T-cell (primary cell): Measurements from ENCODE around the gene KIRREL1. TPM values are rescaled to one million over a fixed set of nuclear protein-coding genes. Genes with fewer than 3 reads are reported as not detected.

Experiments
- ATAC-seq, 4 experiments: fragments of 200-7000 bp in 3 of 4; fragments of 150-1000 bp in 1 of 4; cut with Tn5 transposase; replicated peaks in 1 of 4; 1 replicate in 3 of 4; 2 replicates in 1 of 4; pipeline ENCODE4 v1.10.0; 2021; ENCODE audit warnings: moderate library complexity in 3 of 4, mild to moderate bottlenecking in 2 of 4, moderate number of reproducible peaks in 1 of 4
- CTCF ChIA-PET, 2 donors: fragments of 300-600 bp; sonication (Branson Sonifier 250); formaldehyde crosslinking; loops; one replicate each; lab custom pipeline; 2022; ENCODE audit warnings: antibody characterized with exemption in 2 of 2; lab: Charles Lee
- POLR2A ChIA-PET, 2 donors: fragments of 300-600 bp; sonication (Branson Sonifier 250); formaldehyde crosslinking; loops; one replicate each; lab custom pipeline; 2022; ENCODE audit warnings: antibody characterized with exemption in 2 of 2; lab: Charles Lee
- DNase-seq, 35 experiments: peaks; one replicate each; pipeline versions ENCODE4 v3.0.0 to v3.0.0-alpha.2; 2013 to 2023
- H3K27ac ChIP-seq: one replicate; pipeline ENCODE4 v1.5.1; 2013; ENCODE audit warnings: low read length
- H3K27me3 ChIP-seq, 2 experiments: replicated peaks in 1 of 2; 1 replicate in 1 of 2; 2 replicates in 1 of 2; pipeline versions ENCODE4 v1.6.1 to v1.7.0; 2013; ENCODE audit warnings: low read length in 1 of 2, mixed read lengths in 1 of 2; ENCODE audit not compliant: control insufficient read depth in 2 of 2, insufficient read depth in 2 of 2; ENCODE audit errors: extremely low read depth in 1 of 2
- H3K36me3 ChIP-seq, 2 donors: 1 replicate in 1 of 2; 2 replicates in 1 of 2; pipeline versions ENCODE4 v1.6.1 to v1.7.0; 2013; ENCODE audit warnings: low read length in 1 of 2; ENCODE audit not compliant: control insufficient read depth in 2 of 2, insufficient read depth in 1 of 2; ENCODE audit errors: extremely low read depth in 1 of 2
- H3K4me1 ChIP-seq, 2 experiments: 1 replicate in 1 of 2; 2 replicates in 1 of 2; pipeline versions ENCODE4 v1.6.1 to v1.7.0; 2013; ENCODE audit warnings: low read length in 2 of 2, mixed read lengths in 1 of 2; ENCODE audit not compliant: insufficient read depth in 2 of 2, control insufficient read depth in 1 of 2; ENCODE audit errors: extremely low read depth in 1 of 2
- H3K4me3 ChIP-seq, 2 donors: 1 replicate in 1 of 2; 2 replicates in 1 of 2; pipeline versions ENCODE4 v1.5.1 to v1.7.0; 2013; ENCODE audit warnings: mild to moderate bottlenecking in 2 of 2, low read length in 1 of 2, moderate library complexity in 1 of 2; ENCODE audit not compliant: control insufficient read depth in 1 of 2; ENCODE audit errors: extremely low read depth in 1 of 2
- H3K9me3 ChIP-seq: 2 replicates; pipeline ENCODE4 v1.7.0; 2013
- H3K27ac Mint-ChIP-seq, 2 donors: one replicate each; pipeline ENCODE4 v1.8.0; 2020 to 2021; ENCODE audit warnings: mild to moderate bottlenecking in 2 of 2, mixed read lengths in 2 of 2
- H3K27me3 Mint-ChIP-seq, 2 donors: one replicate each; pipeline ENCODE4 v1.8.0; 2021 to 2022; ENCODE audit warnings: mixed read lengths in 2 of 2
- H3K36me3 Mint-ChIP-seq: one replicate; pipeline ENCODE4 v1.8.0; 2021; ENCODE audit warnings: mixed read lengths
- H3K4me1 Mint-ChIP-seq, 3 donors: one replicate each; pipeline ENCODE4 v1.8.0; 2020 to 2022; ENCODE audit warnings: mixed read lengths in 3 of 3, mild to moderate bottlenecking in 1 of 3
- H3K4me3 Mint-ChIP-seq, 3 donors: one replicate each; pipeline ENCODE4 v1.8.0; 2020 to 2022; ENCODE audit warnings: mild to moderate bottlenecking in 3 of 3, mixed read lengths in 3 of 3, moderate library complexity in 3 of 3
- H3K9me3 Mint-ChIP-seq, 3 donors: one replicate each; pipeline ENCODE4 v1.8.0; 2020 to 2022; ENCODE audit warnings: mixed read lengths in 3 of 3
- WGBS: methylation state at CpG from one replicate; pipeline ENCODE4 v1.1.5; 2013; ENCODE audit warnings: missing lambda C conversion rate; ENCODE audit not compliant: insufficient coverage; 5-methylcytosine and 5-hydroxymethylcytosine counted together
- total RNA-seq, 35 experiments: library from RNA in 6 of 35; stranded (reverse) in 6 of 35; fragments of 120-200 nt in 1 of 35; gene quantifications; one replicate each; pipeline versions ENCODE4 v1.2.1 to v1.2.4 and lab custom pipeline; 2013 to 2026

Gene KIRREL1
- total RNA-seq, 5 donors from 2014 or later (not counting 1 experiment from before 2014, with no cell fraction given), result 0.16 to 0.20 (median 0.19) TPM; not detected in 2

DNA sequence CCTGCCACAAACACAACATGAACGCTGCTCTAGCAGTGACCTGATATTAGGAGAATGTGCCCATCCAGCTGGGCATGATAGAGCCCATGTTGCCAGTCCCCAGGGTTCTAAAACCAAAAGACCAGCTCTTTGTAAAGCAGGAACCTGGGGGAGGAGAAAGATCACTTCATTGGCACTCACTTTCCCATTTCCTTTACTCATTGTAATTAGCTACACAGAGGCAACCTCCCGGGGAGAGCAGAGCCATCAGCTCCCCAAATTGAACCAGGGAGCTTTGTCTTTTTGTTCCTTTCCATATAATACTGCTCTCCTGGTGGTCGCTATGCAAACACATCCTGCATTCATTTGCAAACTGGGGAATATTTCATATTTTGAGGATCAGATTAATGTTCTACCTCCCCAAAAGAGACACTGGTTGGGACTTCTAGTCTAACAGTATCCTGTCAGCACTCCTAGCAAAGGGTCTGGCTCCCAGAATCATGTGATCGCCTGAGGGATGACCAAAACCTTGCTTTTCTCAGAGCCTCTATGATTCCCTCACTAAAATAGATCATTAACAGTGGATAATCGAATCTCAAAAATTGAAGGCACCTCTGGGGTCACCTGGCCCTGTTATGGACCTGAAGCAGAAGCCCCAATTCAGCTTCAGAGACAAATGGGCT is 110.5 kb downstream of the KIRREL1 start:
- Mint-ChIP-seq H3K36me3 (no peaks in the 10 kb centered on the region), H3K4me1 (peaks cover 0 to 3% (median 2%) of the 10 kb centered on the region in 3 donors), H3K27ac (no peak overlapping the region), H3K4me3 (no peak overlapping the region), H3K27me3 (peaks cover 5 to 10% of the 10 kb centered on the region in 2 donors), H3K9me3 (no peaks in the 10 kb centered on the region)
- Histone ChIP-seq H3K27ac (no peak overlapping the region), H3K9me3 (no peaks in the 10 kb centered on the region), H3K4me1 (no peaks in the 10 kb centered on the region), H3K4me3 (no peak overlapping the region), H3K36me3 (no peaks in the 10 kb centered on the region), H3K27me3 (peaks cover 0 to 5% of the 10 kb centered on the region in 2 experiments)
- DNase-seq (no peak), ATAC-seq (no peak)
- WGBS, result 44% methylated on average over 3 of the region's 5 CpGs
- ChIA-PET CTCF (interaction anchor here in 1 of 2 donors (0.7 kb wide), 1 partner anchor 45 kb away, joined by 3 read pairs; no protein-coding TSS in a partner anchor), POLR2A (no interaction called here)

DNA sequence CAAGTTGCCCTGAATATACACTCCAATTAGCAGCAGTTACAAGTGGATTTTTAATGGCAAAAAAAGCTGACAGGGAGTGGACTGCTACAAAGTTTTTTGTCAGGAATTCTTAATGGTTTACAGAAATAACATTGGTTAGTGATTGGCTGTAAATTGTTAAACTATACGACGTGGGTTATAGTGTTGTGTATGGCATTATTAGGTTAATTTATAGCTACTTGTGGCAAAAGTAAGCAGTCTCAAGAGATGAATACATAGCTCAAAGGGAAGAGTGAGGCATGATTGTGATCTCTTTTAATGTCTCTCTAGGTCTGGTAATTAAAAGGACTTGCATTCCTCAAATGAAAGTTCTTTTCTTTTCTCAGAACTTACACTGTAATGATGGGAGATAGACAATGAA is 111.4 kb downstream of the KIRREL1 start:
- Histone ChIP-seq H3K36me3 (no peaks in the 10 kb centered on the region), H3K27ac (no peak overlapping the region), H3K27me3 (peaks cover 0 to 2% of the 10 kb centered on the region in 2 experiments), H3K4me3 (no peak overlapping the region), H3K4me1 (no peaks in the 10 kb centered on the region), H3K9me3 (no peaks in the 10 kb centered on the region)
- ATAC-seq (no peak), DNase-seq (no peak)
- Mint-ChIP-seq H3K36me3 (no peaks in the 10 kb centered on the region), H3K4me3 (no peak overlapping the region), H3K27ac (no peak overlapping the region), H3K27me3 (peaks cover 5 to 10% of the 10 kb centered on the region in 2 donors), H3K9me3 (no peaks in the 10 kb centered on the region), H3K4me1 (peaks cover 0 to 3% (median 2%) of the 10 kb centered on the region in 3 donors)
- ChIA-PET CTCF (interaction anchor here in 1 of 2 donors (1.7 kb wide), 1 partner anchor 17 kb away, joined by 3 read pairs; no protein-coding TSS in a partner anchor), POLR2A (no interaction called here)
- WGBS, result 73% methylated on average over 2 of the region's 2 CpGs

DNA sequence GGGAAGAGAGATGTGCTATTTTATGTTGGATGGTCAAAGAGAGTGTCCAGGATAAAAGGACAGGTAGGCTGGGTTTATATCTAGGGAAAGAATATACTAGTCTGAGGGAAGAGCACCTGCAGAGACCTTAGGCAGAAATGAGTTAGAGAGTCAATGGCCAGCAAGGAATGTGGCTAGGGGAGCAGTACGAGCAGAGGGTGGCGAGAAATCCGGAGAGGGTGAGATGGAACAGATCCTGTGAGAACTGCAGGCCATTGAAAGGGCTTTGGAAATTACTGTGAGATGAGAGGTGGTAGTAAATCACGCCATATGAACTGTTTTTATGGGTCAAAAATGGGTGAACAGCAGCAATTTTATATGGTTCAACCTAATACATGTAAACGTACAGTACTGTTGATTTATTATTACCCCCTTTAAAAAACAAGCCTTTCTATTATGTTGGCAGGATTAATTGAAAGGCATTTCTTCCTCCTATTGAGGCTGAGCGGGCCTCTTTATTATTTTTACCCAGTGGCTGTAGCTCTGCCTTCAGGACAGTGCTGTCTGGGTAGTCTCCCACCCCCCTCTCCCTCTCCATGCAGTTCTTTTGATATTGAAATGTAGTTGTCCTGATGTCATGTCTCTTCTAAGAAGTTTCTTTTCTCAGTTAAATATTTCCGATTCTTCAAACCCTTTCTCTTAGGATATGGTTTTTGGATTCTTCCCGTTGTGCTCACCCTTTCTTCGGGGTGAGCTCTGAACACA is 112.1 kb downstream of the KIRREL1 start:
- Mint-ChIP-seq H3K36me3 (no peaks in the 10 kb centered on the region), H3K27me3 (peaks cover 5 to 10% of the 10 kb centered on the region in 2 donors), H3K27ac (no peak overlapping the region), H3K9me3 (no peaks in the 10 kb centered on the region), H3K4me1 (peaks cover 0 to 3% (median 2%) of the 10 kb centered on the region in 3 donors), H3K4me3 (no peak overlapping the region)
- Histone ChIP-seq H3K27ac (no peak overlapping the region), H3K4me3 (no peak overlapping the region), H3K4me1 (no peaks in the 10 kb centered on the region), H3K27me3 (peaks cover 0 to 2% of the 10 kb centered on the region in 2 experiments), H3K36me3 (no peaks in the 10 kb centered on the region), H3K9me3 (no peaks in the 10 kb centered on the region)
- ChIA-PET POLR2A (interaction anchor here in 1 of 2 donors (1.1 kb wide), 1 partner anchor 8 kb away, joined by 4 read pairs; no protein-coding TSS in a partner anchor), CTCF (interaction anchor here in 1 of 2 donors (1.7 kb wide), 1 partner anchor 16 kb away, joined by 3 read pairs; no protein-coding TSS in a partner anchor)
- 83% methylated on average over 3 of the region's 9 CpGs for WGBS
- no peak for DNase-seq
- ATAC-seq, result no peak

DNA sequence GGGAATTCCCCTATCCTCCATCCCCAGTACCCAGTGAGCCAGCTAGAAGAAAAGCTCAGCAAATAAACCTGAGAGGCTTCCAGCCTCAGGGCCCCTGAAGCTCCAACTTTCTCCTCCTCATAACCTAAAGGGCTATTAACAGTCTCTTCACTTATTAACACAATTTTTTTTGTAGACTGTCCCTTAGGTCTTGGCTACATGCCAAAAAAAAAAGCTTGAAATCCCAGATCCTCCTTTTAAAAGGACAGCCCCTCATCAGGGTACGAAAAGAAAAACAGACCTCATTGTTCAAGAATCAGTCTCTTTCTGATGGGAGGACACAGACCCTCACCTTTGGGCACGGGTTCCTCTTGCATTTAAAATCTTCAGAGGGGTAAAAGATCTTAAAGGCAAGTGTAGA is 114.5 kb downstream of the KIRREL1 start:
- CTCF ChIA-PET, result interaction anchor here in 1 of 2 donors (1.0 kb wide), 1 partner anchor 14 kb away, joined by 3 read pairs; no protein-coding TSS in a partner anchor
- DNase-seq (no peak), ATAC-seq (no peak)
- POLR2A ChIA-PET, result no interaction called here
- Mint-ChIP-seq H3K27me3 (peaks cover 18 to 25% of the 10 kb centered on the region in 2 donors), H3K4me1 (peaks cover 2 to 3% (median 3%) of the 10 kb centered on the region in 3 donors), H3K27ac (no peak overlapping the region), H3K9me3 (no peaks in the 10 kb centered on the region), H3K4me3 (no peak overlapping the region), H3K36me3 (no peaks in the 10 kb centered on the region)
- Histone ChIP-seq H3K27me3 (peaks cover 5 to 10% of the 10 kb centered on the region in 2 experiments), H3K4me1 (no peaks in the 10 kb centered on the region), H3K27ac (no peak overlapping the region), H3K36me3 (no peaks in the 10 kb centered on the region), H3K4me3 (no peak overlapping the region), H3K9me3 (no peaks in the 10 kb centered on the region)
- 67% methylated on average over 1 of the region's 2 CpGs for WGBS

DNA sequence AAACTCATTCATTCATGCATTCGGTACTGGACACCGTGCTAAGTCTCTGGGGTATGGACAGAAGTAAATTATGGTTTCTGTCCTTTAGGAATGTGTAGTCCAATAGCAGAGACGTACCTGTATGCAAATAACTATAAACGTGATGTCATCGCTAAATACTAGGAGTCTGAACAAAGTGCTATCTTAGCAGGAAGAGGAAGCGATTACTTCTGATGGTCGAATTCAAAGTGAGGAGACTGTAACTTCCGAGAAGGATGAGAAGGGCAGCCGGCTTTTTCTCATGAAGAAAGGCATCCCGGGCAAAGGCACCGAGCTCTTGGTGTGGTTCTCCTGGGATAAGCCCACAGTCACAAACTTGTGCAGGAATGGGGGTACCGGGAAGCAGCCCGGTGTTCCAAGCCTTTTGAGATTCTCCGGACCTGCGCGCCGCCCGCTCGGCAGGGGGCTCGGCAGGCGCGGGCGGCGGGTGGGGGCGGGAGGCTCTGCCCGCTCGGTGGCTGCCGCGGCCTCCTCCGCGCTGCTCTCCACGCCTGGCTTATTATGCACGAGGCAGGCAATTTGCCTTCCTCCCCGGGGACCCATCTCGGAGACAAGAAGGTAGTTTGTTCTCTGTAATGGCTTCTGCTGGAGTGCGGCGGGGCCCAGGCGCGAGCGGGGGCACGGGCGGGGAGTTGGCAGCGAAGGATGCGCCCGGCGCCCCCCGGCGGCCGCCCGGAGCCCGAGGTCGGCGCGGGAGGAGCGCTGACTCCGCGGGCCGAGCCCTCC is 119.7 kb downstream of the KIRREL1 start:
- peaks cover 42 to 54% of the 10 kb centered on the region in 2 donors for H3K27me3 Mint-ChIP-seq
- POLR2A ChIA-PET, result no interaction called here
- no peaks in the 10 kb centered on the region for H3K36me3 ChIP-seq

More for the DNA sequence above, 119.7 kb downstream of the KIRREL1 start:
- WGBS, result 8% methylated on average over 58 of the region's 58 CpGs
- H3K9me3 ChIP-seq, result no peaks in the 10 kb centered on the region
- peak overlapping the region; percentile 29 to 85 for H3K4me3 ChIP-seq
- peak in 32 of 35 experiments; percentile 3 to 59 (median 29) for DNase-seq
- H3K36me3 Mint-ChIP-seq, result no peaks in the 10 kb centered on the region
- H3K4me3 Mint-ChIP-seq, result peak overlapping the region; percentile 67 to 90 (median 70)
- no peaks in the 10 kb centered on the region for H3K9me3 Mint-ChIP-seq
- peaks cover 0 to 11% of the 10 kb centered on the region in 2 experiments for H3K4me1 ChIP-seq
- H3K27me3 ChIP-seq, result peaks cover 5 to 42% of the 10 kb centered on the region in 2 experiments
- CTCF ChIA-PET, result interaction anchor here (0.6 to 1.0 kb wide), 4 partner anchors 11 to 93 kb away, joined by 3 to 4 read pairs (median 3); no protein-coding TSS in a partner anchor
- peaks cover 17 to 18% (median 17%) of the 10 kb centered on the region in 3 donors for H3K4me1 Mint-ChIP-seq
- no peak overlapping the region for H3K27ac Mint-ChIP-seq
- ATAC-seq, result peak; percentile 71 to 82 (median 74)
- no peak overlapping the region for H3K27ac ChIP-seq
